Endothelial cell of umbilical vein (primary cell): ENCODE results near the gene HIVEP3.

Experiments used
- EZH2 ChIP-seq: IDR thresholded peaks from 2 replicates; pipeline ENCODE4 v1.6.1; 2012; ENCODE audit warnings: borderline replicate concordance, low read depth, mild to moderate bottlenecking, moderate library complexity, low read length, inconsistent platforms; ENCODE audit not compliant: severe bottlenecking
- FOS ChIP-seq: IDR thresholded peaks from 2 replicates; pipeline ENCODE4 v1.6.1; 2011; ENCODE audit warnings: mild to moderate bottlenecking, low read length, moderate library complexity, borderline replicate concordance; ENCODE audit not compliant: insufficient read depth
- GATA2 ChIP-seq: IDR thresholded peaks from 2 replicates; pipeline ENCODE4 v1.7.0; 2011; ENCODE audit warnings: low read depth, mild to moderate bottlenecking, moderate library complexity, mixed read lengths, low read length; ENCODE audit not compliant: insufficient read length, insufficient read depth
- JUN ChIP-seq: IDR thresholded peaks from 2 replicates; pipeline ENCODE4 v1.6.1; 2011; ENCODE audit warnings: borderline replicate concordance, low read depth; ENCODE audit not compliant: insufficient read length, insufficient read depth
- MYC ChIP-seq: IDR thresholded peaks from one replicate; pipeline ENCODE4 v1.6.1; 2011; ENCODE audit warnings: mild to moderate bottlenecking, low read depth, low read length
- POLR2A ChIP-seq: IDR thresholded peaks from 2 replicates; pipeline ENCODE4 v1.6.1; 2012; ENCODE audit warnings: low read depth, mild to moderate bottlenecking, control low read depth, low read length
- POLR2AphosphoS5 ChIP-seq: IDR thresholded peaks from 2 replicates; pipeline ENCODE4 v1.6.1; 2012; ENCODE audit warnings: low read depth, mild to moderate bottlenecking, control low read depth, low read length, moderate library complexity; ENCODE audit not compliant: insufficient read depth
- TF ChIP-seq, protein P1 (sequence below), 2 donors: IDR thresholded peaks; 1 replicate in 1 of 2; 2 replicates in 1 of 2; pipeline ENCODE4 v1.5.1; 2011; ENCODE audit warnings: low read length in 2 of 2, mild to moderate bottlenecking in 2 of 2, moderate library complexity in 2 of 2, control low read depth in 1 of 2, inconsistent platforms in 1 of 2, low read depth in 1 of 2; ENCODE audit not compliant: insufficient read depth in 1 of 2; ENCODE audit errors: extremely low read depth in 1 of 2

DNA sequence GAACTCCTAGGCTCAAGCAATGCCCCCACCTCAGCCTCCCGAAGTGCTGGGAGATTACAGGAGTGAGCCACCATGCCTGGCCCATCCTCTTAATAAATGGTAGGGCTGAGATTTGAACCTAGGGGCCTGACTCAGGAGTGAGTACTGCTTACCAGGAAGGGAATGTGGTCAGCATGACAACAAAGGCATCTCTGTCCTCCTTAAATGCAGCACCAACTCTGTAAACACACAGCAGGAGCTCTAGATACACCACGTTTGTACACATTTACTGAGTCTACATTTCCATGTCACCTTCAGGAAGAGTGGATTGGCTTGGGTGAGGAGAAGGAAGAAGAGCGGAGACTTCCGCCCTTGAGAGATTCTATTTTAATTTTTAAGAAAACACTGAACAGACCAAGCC, 38.5 kb downstream of the HIVEP3 start:
- TF ChIP-seq, protein P1, sequence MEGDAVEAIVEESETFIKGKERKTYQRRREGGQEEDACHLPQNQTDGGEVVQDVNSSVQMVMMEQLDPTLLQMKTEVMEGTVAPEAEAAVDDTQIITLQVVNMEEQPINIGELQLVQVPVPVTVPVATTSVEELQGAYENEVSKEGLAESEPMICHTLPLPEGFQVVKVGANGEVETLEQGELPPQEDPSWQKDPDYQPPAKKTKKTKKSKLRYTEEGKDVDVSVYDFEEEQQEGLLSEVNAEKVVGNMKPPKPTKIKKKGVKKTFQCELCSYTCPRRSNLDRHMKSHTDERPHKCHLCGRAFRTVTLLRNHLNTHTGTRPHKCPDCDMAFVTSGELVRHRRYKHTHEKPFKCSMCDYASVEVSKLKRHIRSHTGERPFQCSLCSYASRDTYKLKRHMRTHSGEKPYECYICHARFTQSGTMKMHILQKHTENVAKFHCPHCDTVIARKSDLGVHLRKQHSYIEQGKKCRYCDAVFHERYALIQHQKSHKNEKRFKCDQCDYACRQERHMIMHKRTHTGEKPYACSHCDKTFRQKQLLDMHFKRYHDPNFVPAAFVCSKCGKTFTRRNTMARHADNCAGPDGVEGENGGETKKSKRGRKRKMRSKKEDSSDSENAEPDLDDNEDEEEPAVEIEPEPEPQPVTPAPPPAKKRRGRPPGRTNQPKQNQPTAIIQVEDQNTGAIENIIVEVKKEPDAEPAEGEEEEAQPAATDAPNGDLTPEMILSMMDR (IDR thresholded peaks at IDR 0.05; ENCODE audit: extremely low read depth in 1 of 2, insufficient read depth in 1 of 2, low read depth in 1 of 2, low read length in 2 of 2) = no peak
- TF ChIP-seq EZH2 (no peak), POLR2AphosphoS5 (no peak), JUN (no peak), POLR2A (no peak), GATA2 (no peak), FOS (no peak), MYC (no peak)
